ENCODE data around the gene RBM5. TPM values are rescaled to one million over a fixed set of nuclear protein-coding genes. Genes with fewer than 3 reads are reported as not detected.

The RBM5 gene
- total RNA-seq, 1 experiment from 2014 or later, result 128 TPM

DNA sequence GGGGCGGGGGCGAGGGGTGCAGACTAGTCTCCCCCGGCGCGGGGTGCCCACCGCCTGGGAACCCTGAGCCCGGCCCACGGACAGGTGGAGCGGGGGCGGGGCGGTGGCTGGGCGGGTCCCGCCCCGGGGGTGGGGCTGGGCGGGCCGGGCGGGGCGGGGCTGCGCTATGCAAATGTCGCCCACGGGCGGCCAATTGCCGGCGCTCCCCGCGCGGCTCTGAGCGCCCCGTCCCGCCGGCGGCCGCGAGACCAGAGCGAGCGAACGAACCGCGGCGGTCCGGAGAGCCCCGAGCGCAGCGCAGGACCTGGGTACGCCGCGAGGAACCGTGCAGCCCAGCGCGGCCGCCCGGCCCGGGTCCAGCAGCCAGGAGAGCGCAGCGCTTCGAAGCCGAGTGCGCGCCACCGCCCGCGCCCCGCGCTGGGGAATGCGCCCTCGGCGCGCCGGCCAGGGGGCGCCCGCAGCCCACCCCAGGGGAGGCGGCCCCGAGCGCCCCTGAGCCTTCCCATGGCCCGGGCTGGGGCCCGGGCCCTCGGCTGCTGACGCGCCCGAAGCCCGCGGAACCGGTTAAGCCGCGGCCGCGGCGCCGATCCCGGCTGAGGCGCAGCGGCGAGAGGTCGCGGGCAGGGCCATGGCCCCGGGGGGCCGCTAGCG is 66.2 kb downstream of the RBM5 start, which contains the start of gene SEMA3F:
Gene SEMA3F, plus strand, starts transcription at position 485 of the 651 bp plus-strand sequence. CDS start 4,299 bp downstream, outside the sequence.
- peak; percentile 85 for DNase-seq
- ChIA-PET CTCF (no interaction called here), POLR2A (ENCODE audit: unreplicated experiment) (no interaction called here)
- H4K20me1 ChIP-seq (ENCODE audit: low read length), result 0 out of 2 replicates have a peak, but pooled peaks cover 10% of the 10 kb centered on the region
- peak within 1 kb of the TSS; percentile 81 for H3K4me3 ChIP-seq (ENCODE audit: low read length)
- H3K4me2 ChIP-seq (ENCODE audit: low read length), result peak within 1 kb of the TSS; percentile 98
- H3K9ac ChIP-seq (ENCODE audit: low read length), result peak within 1 kb of the TSS; percentile 82
- H3K27ac ChIP-seq (ENCODE audit: low read length), result no peak within 1 kb of the TSS
- H3K36me3 ChIP-seq (ENCODE audit: low read depth, low read length), result no peaks in the 10 kb centered on the region
- intact Hi-C loops (cut with micrococcal nuclease), result loop anchor here (1.0 to 5.0 kb wide), 3 partner anchors 34 to 72 kb away; no protein-coding TSS in a partner anchor
- H3K9me2 ChIP-seq (replicated peaks; ENCODE audit: low read length), result no peaks in the 10 kb centered on the region
- no peaks in the 10 kb centered on the region for H3F3A ChIP-seq (ENCODE audit: low read length, unreplicated experiment)
- no peaks in the 10 kb centered on the region for H3K9me3 ChIP-seq (ENCODE audit: low read length)
- BruUV-seq (replicated peaks), result no TSS peak
- TF ChIP-seq, protein P1, sequence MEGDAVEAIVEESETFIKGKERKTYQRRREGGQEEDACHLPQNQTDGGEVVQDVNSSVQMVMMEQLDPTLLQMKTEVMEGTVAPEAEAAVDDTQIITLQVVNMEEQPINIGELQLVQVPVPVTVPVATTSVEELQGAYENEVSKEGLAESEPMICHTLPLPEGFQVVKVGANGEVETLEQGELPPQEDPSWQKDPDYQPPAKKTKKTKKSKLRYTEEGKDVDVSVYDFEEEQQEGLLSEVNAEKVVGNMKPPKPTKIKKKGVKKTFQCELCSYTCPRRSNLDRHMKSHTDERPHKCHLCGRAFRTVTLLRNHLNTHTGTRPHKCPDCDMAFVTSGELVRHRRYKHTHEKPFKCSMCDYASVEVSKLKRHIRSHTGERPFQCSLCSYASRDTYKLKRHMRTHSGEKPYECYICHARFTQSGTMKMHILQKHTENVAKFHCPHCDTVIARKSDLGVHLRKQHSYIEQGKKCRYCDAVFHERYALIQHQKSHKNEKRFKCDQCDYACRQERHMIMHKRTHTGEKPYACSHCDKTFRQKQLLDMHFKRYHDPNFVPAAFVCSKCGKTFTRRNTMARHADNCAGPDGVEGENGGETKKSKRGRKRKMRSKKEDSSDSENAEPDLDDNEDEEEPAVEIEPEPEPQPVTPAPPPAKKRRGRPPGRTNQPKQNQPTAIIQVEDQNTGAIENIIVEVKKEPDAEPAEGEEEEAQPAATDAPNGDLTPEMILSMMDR (conservative IDR thresholded peaks at IDR 0.05; ENCODE audit: low read depth, low read length), result no peak
- no peak for TF ChIP-seq EZH2 (IDR thresholded peaks at IDR 0.05; ENCODE audit: low read length, unreplicated experiment)
- H3K27me3 ChIP-seq (ENCODE audit: low read length), result no peaks in the 10 kb centered on the region
- peak within 1 kb of the TSS; percentile 62 for H2AFZ ChIP-seq (ENCODE audit: low read length)
- ATAC-seq, result peak; percentile 71
- H3K79me2 ChIP-seq (ENCODE audit: low read length), result peaks cover 34% of the 10 kb centered on the region
- H3K4me1 ChIP-seq (ENCODE audit: insufficient read depth, low read length), result peaks cover 37% of the 10 kb centered on the region

DNA sequence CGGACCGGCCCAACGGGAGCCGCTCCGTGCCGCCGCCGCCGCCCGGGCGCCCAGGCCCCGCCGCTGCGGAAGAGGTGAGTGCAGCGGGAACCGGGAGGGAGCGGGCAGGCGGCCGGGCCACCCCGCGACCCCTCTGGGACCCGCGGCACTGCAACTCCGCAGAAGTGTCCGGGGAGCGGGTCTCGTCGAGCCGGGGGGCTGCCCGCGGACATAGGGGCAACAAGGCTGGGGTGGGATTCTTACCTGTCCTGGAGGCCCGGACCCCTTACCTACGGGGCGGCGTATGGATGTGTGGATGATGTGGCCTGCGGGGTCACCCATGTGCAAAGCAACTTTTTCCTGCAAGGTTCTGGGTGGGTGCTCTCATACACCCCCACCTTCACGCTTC is 66.8 kb downstream of the RBM5 start:
- intact Hi-C loops (cut with micrococcal nuclease), result loop anchor here (1.0 to 5.0 kb wide), 3 partner anchors 34 to 72 kb away; no protein-coding TSS in a partner anchor
- no peak overlapping the region for H3K27ac ChIP-seq (ENCODE audit: low read length)
- no peaks in the 10 kb centered on the region for H3K9me2 ChIP-seq (replicated peaks; ENCODE audit: low read length)
- no TSS peak for BruUV-seq (replicated peaks)
- H3K4me3 ChIP-seq (ENCODE audit: low read length), result peak overlapping the region; percentile 81
- no peaks in the 10 kb centered on the region for H3F3A ChIP-seq (ENCODE audit: low read length, unreplicated experiment)
- TF ChIP-seq EZH2 (IDR thresholded peaks at IDR 0.05; ENCODE audit: low read length, unreplicated experiment) (no peak), EZH2phosphoT487 (IDR thresholded peaks at IDR 0.05; ENCODE audit: borderline replicate concordance, low read length) (no peak)
- TF ChIP-seq, protein P1 (conservative IDR thresholded peaks at IDR 0.05; ENCODE audit: low read depth, low read length), result no peak
- H3K36me3 ChIP-seq (ENCODE audit: low read depth, low read length), result no peaks in the 10 kb centered on the region
- H2AFZ ChIP-seq (ENCODE audit: low read length), result no peak overlapping the region
- H3K79me2 ChIP-seq (ENCODE audit: low read length), result peaks cover 34% of the 10 kb centered on the region
- ChIA-PET CTCF (no interaction called here), POLR2A (ENCODE audit: unreplicated experiment) (interaction anchor here (0.7 kb wide), 1 partner anchor 10 kb away, joined by 8 read pairs; no protein-coding TSS in a partner anchor)
- DNase-seq, result no peak
- no peaks in the 10 kb centered on the region for H3K27me3 ChIP-seq (ENCODE audit: low read length)
- ATAC-seq, result no peak
- no peaks in the 10 kb centered on the region for H3K9me3 ChIP-seq (ENCODE audit: low read length)
- peaks cover 38% of the 10 kb centered on the region for H3K4me1 ChIP-seq (ENCODE audit: insufficient read depth, low read length)
- H3K9ac ChIP-seq (ENCODE audit: low read length), result peak overlapping the region; percentile 82
- peak overlapping the region; percentile 98 for H3K4me2 ChIP-seq (ENCODE audit: low read length)
- H4K20me1 ChIP-seq (ENCODE audit: low read length), result 0 out of 2 replicates have a peak, but pooled peaks cover 10% of the 10 kb centered on the region

GRCh38 chr3:50155891-50156290 is 67.2 kb downstream of the RBM5 start:
- BruUV-seq (replicated peaks), result no TSS peak
- Histone ChIP-seq H2AFZ (ENCODE audit: low read length) (no peak overlapping the region), H3K36me3 (ENCODE audit: low read depth, low read length) (no peaks in the 10 kb centered on the region), H3K4me3 (ENCODE audit: low read length) (peak overlapping the region; percentile 81), H3K9ac (ENCODE audit: low read length) (peak overlapping the region; percentile 82), H3K27me3 (ENCODE audit: low read length) (no peaks in the 10 kb centered on the region), H3K9me2 (replicated peaks; ENCODE audit: low read length) (no peaks in the 10 kb centered on the region), H4K20me1 (ENCODE audit: low read length) (0 out of 2 replicates have a peak, but pooled peaks cover 10% of the 10 kb centered on the region), H3F3A (ENCODE audit: low read length, unreplicated experiment) (no peaks in the 10 kb centered on the region), H3K4me1 (ENCODE audit: insufficient read depth, low read length) (peaks cover 43% of the 10 kb centered on the region), H3K79me2 (ENCODE audit: low read length) (peaks cover 34% of the 10 kb centered on the region), H3K27ac (ENCODE audit: low read length) (no peak overlapping the region), H3K4me2 (ENCODE audit: low read length) (peak overlapping the region; percentile 98), H3K9me3 (ENCODE audit: low read length) (no peaks in the 10 kb centered on the region)
- DNase-seq (no peak), ATAC-seq (no peak)
- ChIA-PET POLR2A (ENCODE audit: unreplicated experiment) (interaction anchor here (0.7 kb wide), 2 partner anchors 10 to 517 kb away, joined by 3 to 8 read pairs; no protein-coding TSS in a partner anchor), CTCF (interaction anchor here (0.9 kb wide), 1 partner anchor 10 kb away, joined by 6 read pairs; no protein-coding TSS in a partner anchor)
- intact Hi-C loops (cut with micrococcal nuclease), result loop anchor here (1.0 to 5.0 kb wide), 3 partner anchors 33 to 71 kb away; no protein-coding TSS in a partner anchor
- TF ChIP-seq, protein P1 (conservative IDR thresholded peaks at IDR 0.05; ENCODE audit: low read depth, low read length), result no peak
- TF ChIP-seq EZH2phosphoT487 (IDR thresholded peaks at IDR 0.05; ENCODE audit: borderline replicate concordance, low read length), result no peak
- no peak for TF ChIP-seq EZH2 (IDR thresholded peaks at IDR 0.05; ENCODE audit: low read length, unreplicated experiment)

Data from PC-3 (cell line).